Activated CD8-positive, alpha-beta memory T cell treated with anti-CD3 and anti-CD28 coated beads for 48 hours (primary cell): Measurements from ENCODE around the gene GTPBP10.
"Not testable (repeated sequence)": the region's sequence is repeated elsewhere in the genome, so short reads cannot be mapped to it uniquely, and the experiment has no call there.

Source experiments
- DNase-seq, 3 experiments: peaks; one replicate each; pipeline ENCODE4 v3.0.0-alpha.2; 2020; ENCODE audit warnings: low read depth in 2 of 3, low spot score in 2 of 3

Gene GTPBP10, protein sequence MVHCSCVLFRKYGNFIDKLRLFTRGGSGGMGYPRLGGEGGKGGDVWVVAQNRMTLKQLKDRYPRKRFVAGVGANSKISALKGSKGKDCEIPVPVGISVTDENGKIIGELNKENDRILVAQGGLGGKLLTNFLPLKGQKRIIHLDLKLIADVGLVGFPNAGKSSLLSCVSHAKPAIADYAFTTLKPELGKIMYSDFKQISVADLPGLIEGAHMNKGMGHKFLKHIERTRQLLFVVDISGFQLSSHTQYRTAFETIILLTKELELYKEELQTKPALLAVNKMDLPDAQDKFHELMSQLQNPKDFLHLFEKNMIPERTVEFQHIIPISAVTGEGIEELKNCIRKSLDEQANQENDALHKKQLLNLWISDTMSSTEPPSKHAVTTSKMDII

DNA sequence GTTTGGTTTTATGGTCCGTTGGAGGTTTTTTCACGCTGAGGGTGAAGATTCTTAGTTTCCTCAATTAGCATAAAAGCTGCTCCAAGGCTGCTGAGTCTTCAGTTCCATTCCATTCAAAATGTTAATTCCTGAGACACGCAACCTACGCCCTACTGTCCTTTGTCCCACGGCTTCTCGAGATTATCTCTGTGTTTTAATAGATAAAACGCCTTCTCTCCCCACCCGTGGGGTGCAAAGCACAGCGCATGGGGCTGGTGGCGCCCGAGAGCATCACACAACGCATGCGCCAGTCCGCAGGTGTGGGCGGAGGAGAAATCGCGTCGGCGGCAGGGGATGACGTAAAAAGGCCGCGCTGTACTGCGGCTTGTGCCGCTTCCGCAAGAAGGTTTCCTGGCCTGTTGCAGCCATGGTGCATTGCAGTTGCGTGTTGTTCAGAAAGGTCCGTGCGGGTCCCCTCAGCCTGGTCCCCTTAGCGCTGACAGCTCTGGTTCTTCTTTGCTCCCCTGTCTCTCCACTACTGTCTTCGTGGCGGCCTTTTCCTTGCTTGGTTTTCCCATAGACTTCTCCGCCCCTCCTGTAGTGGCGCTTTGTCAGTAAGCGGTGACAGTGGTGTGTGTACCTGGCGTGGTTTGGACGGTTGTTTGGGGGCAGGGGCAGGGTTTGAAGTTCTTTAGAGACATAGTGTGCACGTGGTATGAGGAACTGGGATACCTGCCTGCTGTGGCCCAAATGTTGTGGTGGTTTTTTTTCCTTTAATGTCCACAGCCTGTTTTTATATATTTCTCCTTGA lies at the start of gene GTPBP10:
GTPBP10 (plus strand) TSS at position 381 of the 790 bp plus-strand sequence; CDS start at position 407, 26 bp downstream.
- peak; percentile 85 to 90 (median 90) for DNase-seq

DNA sequence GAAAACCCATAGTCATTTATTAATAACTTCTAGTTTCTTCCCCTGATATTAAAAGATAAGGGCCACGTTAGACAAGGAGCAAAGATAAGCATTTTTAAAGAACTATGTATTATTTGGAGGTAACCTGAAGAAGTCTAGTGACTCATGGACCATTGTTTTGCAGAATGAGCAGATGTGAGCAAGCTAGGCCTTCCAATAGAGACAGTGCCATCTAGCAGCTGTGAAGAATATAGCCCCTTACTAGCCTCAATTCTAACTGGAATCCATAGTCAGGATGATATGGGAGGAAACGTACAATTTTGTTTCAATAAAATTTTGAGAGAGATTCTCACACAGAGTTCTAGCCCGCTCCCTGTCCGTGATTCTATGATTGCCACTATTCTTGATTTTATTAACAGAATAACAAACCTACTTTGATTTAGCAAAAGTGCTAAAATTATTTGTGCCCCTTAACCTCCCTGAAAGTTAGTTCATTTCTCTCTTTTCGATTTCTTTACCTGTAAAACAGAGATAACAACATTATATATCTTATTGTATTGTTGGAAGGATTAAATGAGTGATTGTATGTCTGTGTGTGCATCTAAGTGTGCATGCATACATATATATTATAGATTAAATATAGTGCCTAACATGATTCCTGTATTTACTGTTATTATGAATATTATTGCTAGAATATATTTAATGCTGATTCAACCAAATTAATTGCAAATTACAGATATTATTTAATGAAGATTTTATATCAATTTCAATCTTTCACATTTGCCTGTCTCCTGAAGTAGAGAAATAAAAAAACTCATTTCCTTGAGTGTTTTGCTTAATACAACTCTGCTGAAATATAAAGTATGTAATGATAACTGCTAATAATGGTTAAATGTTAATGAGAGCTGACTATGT lies 48.1 kb upstream of the GTPBP10 start:
- no peak for DNase-seq

DNA sequence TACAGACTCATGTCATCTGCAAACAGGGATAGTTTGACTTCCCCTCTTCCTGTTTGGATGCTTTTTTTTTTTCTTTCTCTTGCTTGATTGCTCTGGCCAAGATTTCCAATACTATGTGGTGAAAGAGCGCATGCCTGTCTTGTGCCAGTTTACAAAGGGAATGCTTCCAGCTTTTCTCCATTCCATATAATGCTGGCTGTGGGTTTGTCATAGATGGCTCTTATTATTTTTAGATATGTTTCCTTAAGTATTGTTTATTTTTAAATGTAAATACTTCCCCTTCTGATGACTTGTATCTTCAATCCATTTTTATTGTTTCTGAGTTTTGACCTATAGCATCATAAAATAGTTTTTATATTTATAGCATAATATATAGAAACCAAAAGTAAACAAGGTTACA lies 43.3 kb upstream of the GTPBP10 start:
- DNase-seq, result no peak

GRCh38 chr7:90309872-90310271 lies 36.6 kb upstream of the GTPBP10 start:
- DNase-seq, result no peak

DNA sequence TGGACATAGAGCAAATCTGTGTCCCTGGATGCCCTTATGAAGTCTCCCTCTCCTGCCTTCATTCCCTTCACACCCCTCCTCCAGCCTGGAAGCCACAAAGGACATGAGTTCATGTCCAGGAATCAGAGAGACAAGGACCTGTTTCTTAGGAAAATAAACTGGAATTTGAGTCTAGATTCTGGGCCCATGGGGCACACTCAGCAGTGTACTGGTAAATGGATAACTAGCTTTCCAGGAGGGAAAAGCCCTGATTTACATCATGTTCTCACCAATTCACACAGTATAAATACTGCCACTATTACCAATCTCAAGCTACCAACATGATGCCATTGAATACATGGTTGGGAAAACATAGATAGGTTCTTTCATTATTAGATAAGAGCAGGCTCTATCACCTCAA lies 35.3 kb upstream of the GTPBP10 start:
- DNase-seq, result no peak

GRCh38 chr7:90312745-90313144 lies 33.8 kb upstream of the GTPBP10 start:
- no peak for DNase-seq

- DNase-seq, result no peak
Observed at GRCh38 chr7:90313907-90314306, 32.6 kb upstream of the GTPBP10 start.

- DNase-seq, result no peak
Observed at GRCh38 chr7:90320014-90320413, 26.5 kb upstream of the GTPBP10 start.

GRCh38 chr7:90320418-90320800 lies 26.1 kb upstream of the GTPBP10 start:
- no peak for DNase-seq

DNA sequence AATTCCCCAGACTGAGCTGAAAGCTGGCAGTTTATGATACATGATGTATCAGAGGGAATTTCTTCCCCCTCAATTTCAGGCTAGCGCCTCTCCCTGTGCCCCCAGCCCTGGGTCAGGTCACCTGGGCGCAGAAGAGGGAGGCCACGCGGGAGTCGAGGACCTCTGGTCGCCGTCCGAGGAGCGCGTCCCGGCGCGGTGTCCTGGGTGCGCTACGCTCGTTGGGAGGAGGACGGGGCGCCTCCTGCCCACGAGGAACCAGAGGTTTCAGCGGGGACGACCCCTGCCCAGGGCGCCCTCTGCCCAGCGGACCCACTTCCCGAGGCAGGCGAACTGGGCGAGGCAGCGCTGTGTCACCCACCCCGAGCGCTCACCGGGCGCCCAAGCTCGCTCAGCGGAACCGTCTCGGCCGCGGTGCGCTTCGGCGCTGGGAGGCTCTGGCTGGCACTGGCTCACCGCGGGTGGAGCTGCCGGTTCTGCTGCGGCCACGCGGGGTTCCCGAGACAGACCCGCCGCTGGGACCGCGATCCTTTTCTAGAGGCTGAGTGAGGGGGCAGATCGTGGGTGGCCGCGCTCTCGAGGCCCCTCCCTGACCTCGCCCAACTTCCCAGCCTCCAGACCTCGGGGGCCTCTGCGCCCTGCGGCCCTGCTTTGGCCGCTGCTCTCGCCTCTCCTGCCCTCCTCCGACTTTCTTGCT lies 25.6 kb upstream of the GTPBP10 start, which contains the start of gene FAM237B:
FAM237B (minus strand) TSS at position 504 of the 694 bp plus-strand sequence. CDS start 1,556 bp downstream, outside the sequence.
- no peak for DNase-seq

- DNase-seq, result no peak
Observed at GRCh38 chr7:90322837-90323236, 23.7 kb upstream of the GTPBP10 start.

DNA sequence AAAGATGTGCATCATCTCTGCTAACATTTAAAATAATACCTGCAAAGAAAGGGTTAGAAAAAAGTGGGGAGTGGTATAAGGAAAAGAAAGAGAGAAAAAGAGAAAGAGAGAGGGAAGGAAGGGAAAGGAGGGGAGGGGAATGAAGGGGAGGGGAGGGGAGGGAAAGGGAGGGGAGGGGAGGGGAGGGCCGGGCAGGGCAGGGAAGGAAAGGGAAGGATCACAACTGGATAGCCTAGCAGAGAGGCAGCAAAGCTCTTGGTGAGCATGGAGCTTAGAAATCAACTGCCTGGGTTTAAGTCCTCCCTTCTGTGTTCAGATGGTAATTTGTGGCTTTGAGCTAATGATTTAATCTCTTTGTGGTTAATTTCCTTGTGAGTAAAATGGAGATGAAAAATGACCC lies 20.0 kb upstream of the GTPBP10 start:
- no peak for DNase-seq

DNA sequence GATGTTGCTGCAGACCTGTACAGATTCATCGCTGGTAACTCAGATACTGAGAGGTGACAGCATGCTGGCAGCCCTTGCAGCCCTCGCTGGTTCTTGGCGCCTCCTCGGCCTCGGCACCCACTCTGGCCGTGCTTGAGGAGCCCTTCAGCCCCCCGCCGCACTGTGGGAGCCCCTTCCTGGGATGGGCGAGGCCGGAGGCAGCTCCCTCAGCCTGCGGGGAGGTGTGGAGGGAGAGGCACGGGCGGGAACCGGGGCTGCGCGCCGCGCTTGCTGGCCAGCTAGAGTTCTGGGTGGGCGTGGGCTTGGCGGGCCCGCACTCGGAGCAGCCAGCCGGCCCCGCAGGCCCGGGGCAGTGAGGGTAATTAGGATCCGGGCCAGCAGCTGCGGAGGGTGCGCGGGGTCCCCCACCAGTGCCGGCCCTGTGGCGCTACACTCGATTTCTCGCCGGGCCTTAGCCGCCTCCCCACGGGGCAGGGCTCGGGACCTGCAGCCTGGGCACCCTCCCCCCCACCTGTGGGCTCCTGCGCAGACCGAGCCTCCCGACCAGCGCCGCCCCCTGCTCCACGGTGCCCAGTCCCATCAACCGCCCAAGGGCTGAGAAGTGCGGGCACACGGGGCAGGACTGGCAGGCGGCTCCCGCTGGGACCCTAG lies 12.2 kb upstream of the GTPBP10 start:
- DNase-seq, result no peak

GRCh38 chr7:90334926-90335325 lies 11.6 kb upstream of the GTPBP10 start:
- not testable (repeated sequence) for DNase-seq

DNA sequence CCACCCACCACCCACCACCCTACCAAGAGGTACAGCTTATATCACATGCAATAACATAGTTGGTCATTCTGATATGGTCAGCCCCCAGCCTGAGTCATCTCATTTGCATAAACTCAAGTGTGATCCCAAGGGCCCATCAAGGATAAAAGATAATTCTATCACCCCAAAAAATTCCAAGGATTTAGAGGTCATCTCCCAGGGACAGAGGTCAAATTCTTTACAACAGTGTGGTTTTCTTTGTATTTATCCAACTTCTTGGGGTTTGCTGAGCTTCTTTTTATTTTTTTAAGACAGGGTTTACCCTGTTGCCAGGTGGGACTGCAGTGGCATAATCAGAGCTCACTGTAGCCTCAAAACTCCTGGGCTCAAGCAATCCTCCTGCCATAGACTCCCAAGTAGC lies 9.4 kb upstream of the GTPBP10 start:
- DNase-seq, result no peak

DNA sequence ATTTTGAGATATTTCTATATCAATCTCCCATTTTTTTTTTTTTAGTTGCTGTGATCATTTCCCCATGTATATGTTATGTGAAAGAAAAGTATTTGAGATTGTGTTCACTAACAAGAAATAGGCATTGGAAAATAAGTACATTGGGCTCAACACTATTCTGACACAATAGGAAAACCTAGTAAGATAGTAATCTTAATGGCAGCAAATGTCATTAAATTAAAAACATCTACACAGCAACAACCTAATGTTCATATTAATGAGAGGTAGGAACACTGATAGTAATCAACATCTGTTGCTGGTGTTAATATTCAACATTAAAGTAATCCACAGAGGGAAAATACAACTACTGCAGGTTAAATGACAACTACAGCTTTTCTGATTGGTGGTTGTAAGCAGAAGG lies 1.5 kb upstream of the GTPBP10 start:
- DNase-seq, result no peak

DNA sequence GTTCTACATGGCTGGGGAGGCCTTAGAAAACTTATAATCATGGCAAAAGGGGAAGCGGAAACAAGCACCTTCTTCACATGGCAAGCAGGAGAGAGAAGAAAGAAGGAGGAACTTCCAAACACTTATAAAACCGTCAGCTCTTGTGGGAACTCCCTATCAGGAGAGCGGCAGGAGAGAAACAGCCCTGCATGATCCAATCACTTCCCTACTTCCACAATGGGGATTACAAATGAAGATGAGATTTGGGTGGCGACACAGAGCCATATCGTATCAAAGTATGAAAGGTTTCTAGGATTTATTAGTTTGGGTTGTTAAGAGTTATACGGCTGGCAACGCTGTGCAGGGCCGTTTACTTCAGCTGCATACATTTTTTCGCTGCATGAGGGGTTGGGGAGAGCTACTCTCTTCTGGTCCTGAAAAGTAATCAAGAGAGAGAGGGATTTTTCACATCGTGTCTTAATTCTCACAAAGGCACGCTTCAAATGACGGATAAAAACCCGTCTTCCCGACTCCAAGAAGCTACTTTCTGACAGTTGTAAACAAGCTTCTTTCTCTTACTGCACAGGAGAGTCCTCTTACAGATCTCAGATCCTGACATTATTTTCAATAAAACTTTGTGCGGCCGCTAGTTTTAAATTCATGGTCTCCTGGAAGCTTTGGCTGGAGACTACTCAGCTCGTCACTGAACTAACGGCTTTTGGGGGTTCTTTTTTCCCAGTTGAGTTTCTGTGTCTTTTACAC lies 751 bp upstream of the GTPBP10 start:
- DNase-seq, result no peak

- DNase-seq, result no peak
Observed at GRCh38 chr7:90347759-90348158, 1.2 kb downstream of the GTPBP10 start.

DNA sequence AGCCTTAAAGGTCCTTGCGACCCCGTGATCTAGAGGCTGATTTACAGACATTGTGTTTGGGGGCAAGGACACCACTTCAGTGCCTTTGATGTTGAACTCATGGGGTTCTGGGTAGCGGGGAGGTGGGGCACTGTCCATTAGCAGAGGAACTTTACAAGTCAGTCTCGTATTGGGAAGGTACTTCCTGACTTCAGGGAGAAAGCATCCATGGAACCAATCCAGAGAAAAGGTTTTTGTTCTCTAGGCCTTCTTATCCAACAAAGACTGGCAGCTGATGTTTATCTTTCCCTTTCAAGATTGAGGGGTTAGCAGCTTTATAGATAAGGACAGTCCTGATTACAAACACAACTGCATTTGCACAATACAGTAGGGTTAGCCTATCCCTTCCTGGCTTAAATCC lies 2.8 kb downstream of the GTPBP10 start:
- DNase-seq, result no peak
